Nephron progenitor cell (in vitro differentiated cells): ENCODE data around the gene KRTAP10-10.
"Not testable (repeated sequence)": the region's sequence is repeated elsewhere in the genome, so short reads cannot be mapped to it uniquely, and the experiment has no call there.

Experiments
- DNase-seq: peaks from one replicate; pipeline ENCODE4 v3.0.0; 2021
- H3K27ac Mint-ChIP-seq: 2 replicates; pipeline ENCODE4 v1.8.0; 2021; ENCODE audit warnings: mild to moderate bottlenecking, moderate library complexity, mixed read lengths
- H3K27me3 Mint-ChIP-seq: 2 replicates; pipeline ENCODE4 v1.8.0; 2021; ENCODE audit warnings: mild to moderate bottlenecking, low read depth, mixed read lengths; ENCODE audit not compliant: poor library complexity
- H3K36me3 Mint-ChIP-seq: 2 replicates; pipeline ENCODE4 v1.8.0; 2021; ENCODE audit warnings: low read depth, mixed read lengths
- H3K4me1 Mint-ChIP-seq: 2 replicates; pipeline ENCODE4 v1.8.0; 2021; ENCODE audit warnings: mixed read lengths
- H3K4me3 Mint-ChIP-seq: 2 replicates; pipeline ENCODE4 v1.8.0; 2021; ENCODE audit warnings: mild to moderate bottlenecking, moderate library complexity, mixed read lengths
- H3K9me3 Mint-ChIP-seq: 2 replicates; pipeline ENCODE4 v1.8.0; 2021; ENCODE audit warnings: mild to moderate bottlenecking, moderate library complexity, mixed read lengths
- CTCF ChIP-seq: fragments of 200-600 bp; sonication (generic); IDR thresholded peaks from 2 replicates; pipeline ENCODE4 v1.5.0; 2021; ENCODE audit warnings: antibody characterized with exemption

The KRTAP10-10 gene

DNA sequence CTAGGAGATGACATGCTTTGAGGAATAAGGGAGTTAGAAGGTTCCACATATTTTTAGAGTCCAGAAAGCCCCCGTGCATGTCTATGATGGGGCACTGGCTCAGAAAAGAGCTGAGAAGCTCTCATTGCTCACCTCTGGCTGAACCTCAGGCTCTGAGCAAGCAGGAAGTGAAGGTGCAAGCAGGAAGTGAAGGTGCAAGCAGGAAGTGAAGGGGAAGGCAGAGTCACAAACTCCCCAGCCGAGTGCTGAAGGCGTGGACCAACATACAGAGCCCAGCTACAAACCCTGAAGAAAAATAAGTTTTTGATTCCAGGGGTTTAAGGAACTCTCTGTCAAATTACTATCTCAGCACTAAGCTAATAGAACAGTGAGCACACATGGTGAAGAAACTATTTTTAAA lies 18.2 kb upstream of the KRTAP10-10 start:
- Mint-ChIP-seq H3K9me3 (peaks cover 49% of the 10 kb centered on the region), H3K27me3 (peaks cover 4% of the 10 kb centered on the region), H3K36me3 (peaks cover 10% of the 10 kb centered on the region), H3K4me3 (no peak overlapping the region), H3K27ac (no peak overlapping the region), H3K4me1 (peaks cover 24% of the 10 kb centered on the region)
- no peak for TF ChIP-seq CTCF
- DNase-seq: no peak

DNA sequence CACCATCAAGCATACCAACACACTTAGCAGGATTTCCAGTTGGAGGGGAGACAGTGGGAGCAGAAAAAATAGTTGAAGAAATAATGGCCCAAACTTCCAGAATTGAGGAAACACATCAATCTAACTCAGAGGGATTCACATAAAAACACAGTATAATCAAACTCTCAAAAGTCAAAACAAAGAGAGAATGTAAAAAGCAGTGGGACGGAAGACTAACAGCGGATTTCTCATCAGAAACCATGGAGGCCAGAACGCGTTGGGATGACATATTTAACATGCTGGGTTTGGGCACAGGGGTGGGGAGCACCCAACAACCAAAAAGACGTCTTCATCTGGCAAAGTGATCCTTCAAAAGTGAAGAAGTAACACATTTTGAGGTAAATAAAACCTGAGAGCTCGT lies 17.3 kb upstream of the KRTAP10-10 start:
- peaks cover 4% of the 10 kb centered on the region for H3K27me3 Mint-ChIP-seq
- H3K36me3 Mint-ChIP-seq: peaks cover 18% of the 10 kb centered on the region
- H3K4me1 Mint-ChIP-seq: peaks cover 18% of the 10 kb centered on the region
- TF ChIP-seq CTCF: no peak
- no peak overlapping the region for H3K27ac Mint-ChIP-seq
- no peak overlapping the region for H3K4me3 Mint-ChIP-seq
- DNase-seq: no peak
- peaks cover 59% of the 10 kb centered on the region for H3K9me3 Mint-ChIP-seq

- H3K27me3 Mint-ChIP-seq: peaks cover 3% of the 10 kb centered on the region
- DNase-seq: no peak
- H3K4me1 Mint-ChIP-seq: peaks cover 7% of the 10 kb centered on the region
- TF ChIP-seq CTCF: no peak
- peaks cover 18% of the 10 kb centered on the region for H3K36me3 Mint-ChIP-seq
- peaks cover 67% of the 10 kb centered on the region for H3K9me3 Mint-ChIP-seq
- H3K27ac Mint-ChIP-seq: no peak overlapping the region
- H3K4me3 Mint-ChIP-seq: no peak overlapping the region
Measured at GRCh38 chr21:44623575-44623974, 13.6 kb upstream of the KRTAP10-10 start.

DNA sequence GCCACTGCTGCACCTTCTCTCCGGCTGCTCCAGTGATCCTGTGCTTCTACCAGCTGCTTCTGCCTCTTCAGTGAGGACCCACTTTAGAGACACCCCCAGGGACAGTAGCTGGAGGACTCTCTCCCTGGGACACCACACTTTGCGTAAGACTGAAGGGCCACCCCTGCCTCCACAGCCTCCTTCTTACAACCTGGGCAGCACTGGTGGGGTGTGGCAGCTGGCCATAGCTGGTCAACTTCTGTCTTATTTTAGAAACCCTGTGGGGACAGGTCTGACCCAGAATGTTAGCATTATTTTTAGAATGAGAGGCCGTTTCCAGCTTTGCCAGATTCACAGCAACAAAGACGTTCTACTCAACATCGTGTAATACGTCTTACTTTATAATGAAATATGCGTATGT lies 11.4 kb upstream of the KRTAP10-10 start:
- Mint-ChIP-seq H3K27me3 (peaks cover 7% of the 10 kb centered on the region), H3K36me3 (peaks cover 18% of the 10 kb centered on the region), H3K4me3 (no peak overlapping the region), H3K4me1 (peaks cover 7% of the 10 kb centered on the region), H3K9me3 (peaks cover 57% of the 10 kb centered on the region), H3K27ac (no peak overlapping the region)
- DNase-seq: no peak
- no peak for TF ChIP-seq CTCF

DNA sequence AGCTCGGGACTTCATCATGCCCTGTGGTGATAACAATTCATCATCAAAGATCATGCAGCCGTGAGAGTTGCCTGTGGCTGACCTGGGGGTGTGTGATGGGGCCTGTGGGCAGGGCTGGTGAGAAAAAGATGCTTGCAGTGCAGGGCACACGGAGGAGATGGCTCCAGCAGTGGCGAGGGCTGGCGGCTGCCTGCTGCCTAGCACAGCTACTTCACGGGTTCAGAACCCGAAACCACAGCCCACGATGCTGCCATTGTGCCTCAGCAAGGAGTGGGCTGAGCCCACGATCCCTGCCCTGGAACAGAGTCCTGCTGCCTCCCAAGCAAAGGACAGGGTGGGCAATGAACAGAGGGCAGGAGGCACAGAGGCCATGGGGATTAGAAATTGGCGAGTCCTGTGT lies 10.9 kb upstream of the KRTAP10-10 start:
- peaks cover 7% of the 10 kb centered on the region for H3K4me1 Mint-ChIP-seq
- peaks cover 60% of the 10 kb centered on the region for H3K9me3 Mint-ChIP-seq
- DNase-seq: no peak
- H3K36me3 Mint-ChIP-seq: peaks cover 22% of the 10 kb centered on the region
- no peak for TF ChIP-seq CTCF
- H3K27me3 Mint-ChIP-seq: peaks cover 7% of the 10 kb centered on the region
- H3K27ac Mint-ChIP-seq: no peak overlapping the region
- H3K4me3 Mint-ChIP-seq: no peak overlapping the region

- peaks cover 60% of the 10 kb centered on the region for H3K9me3 Mint-ChIP-seq
- DNase-seq: no peak
- H3K4me3 Mint-ChIP-seq: no peak within 1 kb of the TSS
- H3K4me1 Mint-ChIP-seq: peaks cover 7% of the 10 kb centered on the region
- no peak within 1 kb of the TSS for H3K27ac Mint-ChIP-seq
- no peak for TF ChIP-seq CTCF
- peaks cover 7% of the 10 kb centered on the region for H3K27me3 Mint-ChIP-seq
- peaks cover 27% of the 10 kb centered on the region for H3K36me3 Mint-ChIP-seq
Measured at GRCh38 chr21:44626673-44627143, 10.4 kb upstream of the KRTAP10-10 start, which contains the start of gene KRTAP10-9. Gene KRTAP10-9 (plus strand): TSS chr21:44627093. CDS start chr21:44627172, 79 bp downstream.

DNA sequence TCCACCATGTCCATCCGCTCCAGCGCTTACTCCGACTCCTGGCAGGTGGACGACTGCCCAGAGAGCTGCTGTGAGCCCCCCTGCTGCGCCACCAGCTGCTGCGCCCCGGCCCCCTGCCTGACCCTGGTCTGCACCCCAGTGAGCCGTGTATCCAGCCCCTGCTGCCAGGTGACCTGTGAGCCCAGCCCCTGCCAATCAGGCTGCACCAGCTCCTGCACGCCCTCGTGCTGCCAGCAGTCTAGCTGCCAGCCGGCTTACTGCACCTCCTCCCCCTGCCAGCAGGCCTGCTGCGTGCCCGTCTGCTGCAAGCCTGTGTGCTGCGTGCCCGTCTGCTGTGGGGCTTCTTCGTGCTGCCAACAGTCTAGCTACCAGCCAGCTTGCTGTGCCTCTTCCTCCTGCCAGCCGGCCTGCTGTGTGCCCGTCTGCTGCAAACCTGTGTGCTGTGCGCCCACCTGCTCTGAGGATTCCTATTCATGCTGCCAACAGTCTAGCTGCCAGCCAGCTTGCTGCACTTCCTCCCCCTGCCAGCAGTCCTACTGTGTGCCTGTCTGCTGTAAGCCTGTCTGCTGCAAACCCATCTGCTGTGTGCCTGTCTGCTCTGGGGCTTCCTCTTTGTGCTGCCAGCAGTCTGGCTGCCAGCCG lies 9.9 kb upstream of the KRTAP10-10 start:
- H3K27me3 Mint-ChIP-seq, H3K4me1 Mint-ChIP-seq, H3K4me3 Mint-ChIP-seq, DNase-seq, H3K27ac Mint-ChIP-seq: not testable (repeated sequence)
- Mint-ChIP-seq H3K36me3 (peaks cover 33% of the 10 kb centered on the region), H3K9me3 (peaks cover 61% of the 10 kb centered on the region)

DNA sequence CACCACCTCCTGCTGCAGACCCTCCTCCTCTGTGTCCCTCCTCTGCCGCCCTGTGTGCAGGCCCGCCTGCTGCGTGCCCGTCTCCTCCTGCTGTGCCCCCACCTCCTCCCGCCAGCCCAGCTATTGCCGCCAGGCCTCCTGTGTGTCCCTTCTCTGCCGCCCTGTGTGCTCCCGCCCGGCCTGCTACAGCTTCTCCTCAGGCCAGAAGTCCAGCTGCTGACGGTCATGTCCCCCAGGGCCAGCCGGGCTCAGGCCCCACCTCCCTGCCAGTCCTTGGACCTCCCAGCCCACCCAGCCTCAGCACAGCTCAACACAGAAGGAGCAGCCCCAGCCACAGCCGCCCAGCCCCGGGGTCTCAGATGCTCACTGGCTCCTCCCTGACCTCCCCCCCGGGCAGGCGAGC lies 9.3 kb upstream of the KRTAP10-10 start:
- Mint-ChIP-seq H3K9me3 (peaks cover 60% of the 10 kb centered on the region), H3K27me3 (peaks cover 10% of the 10 kb centered on the region), H3K36me3 (peaks cover 33% of the 10 kb centered on the region)
- DNase-seq, H3K4me3 Mint-ChIP-seq, H3K4me1 Mint-ChIP-seq, H3K27ac Mint-ChIP-seq: not testable (repeated sequence)
